GM18867 (cell line): Measurements from ENCODE around the gene TBC1D25.

Experiments used
- ATAC-seq: cut with Tn5 transposase; IDR thresholded peaks from one replicate; pipeline ENCODE4 v1.9.1; 2021; ENCODE audit warnings: mild to moderate bottlenecking, moderate library complexity; ENCODE audit not compliant: unreplicated experiment

Gene TBC1D25

GRCh38 chrX:48559636-48560035 is 20.1 kb downstream of the TBC1D25 start:
- ATAC-seq: no peak

- ATAC-seq: no peak
Observed at GRCh38 chrX:48560056-48560455, 20.5 kb downstream of the TBC1D25 start.

GRCh38 chrX:48560681-48561080 is 21.2 kb downstream of the TBC1D25 start:
- no peak for ATAC-seq

- ATAC-seq: peak; percentile 38
Observed at GRCh38 chrX:48569958-48570357, 30.4 kb downstream of the TBC1D25 start.

GRCh38 chrX:48573690-48574269 is 34.3 kb downstream of the TBC1D25 start:
- no peak for ATAC-seq

GRCh38 chrX:48574270-48575266 is 35.1 kb downstream of the TBC1D25 start, which contains the start of gene RBM3:
RBM3 (plus strand) TSS chrX:48574484; CDS start chrX:48575181, 697 bp downstream.
- ATAC-seq: peak; percentile 87

GRCh38 chrX:48575642-48576041 is 36.1 kb downstream of the TBC1D25 start:
- ATAC-seq: no peak

- ATAC-seq: no peak
Observed at GRCh38 chrX:48576108-48576507, 36.6 kb downstream of the TBC1D25 start.

- no peak for ATAC-seq
Observed at GRCh38 chrX:48578661-48579128, 39.2 kb downstream of the TBC1D25 start.

GRCh38 chrX:48579259-48579658 is 39.7 kb downstream of the TBC1D25 start:
- no peak for ATAC-seq

GRCh38 chrX:48580662-48581061 is 41.1 kb downstream of the TBC1D25 start:
- no peak for ATAC-seq

GRCh38 chrX:48584698-48585097 is 45.2 kb downstream of the TBC1D25 start:
- ATAC-seq: no peak

GRCh38 chrX:48589482-48590162 is 50.1 kb downstream of the TBC1D25 start:
- no peak for ATAC-seq

- ATAC-seq: no peak
Observed at GRCh38 chrX:48590203-48591103, 50.9 kb downstream of the TBC1D25 start.

- ATAC-seq: no peak
Observed at GRCh38 chrX:48591255-48591791, 51.8 kb downstream of the TBC1D25 start.

GRCh38 chrX:48592971-48593370 is 53.5 kb downstream of the TBC1D25 start:
- ATAC-seq: no peak

- no peak for ATAC-seq
Observed at GRCh38 chrX:48595929-48596328, 56.4 kb downstream of the TBC1D25 start.

- peak; percentile 74 for ATAC-seq
Observed at GRCh38 chrX:48597353-48598264, 58.1 kb downstream of the TBC1D25 start, which contains the start of gene WDR13. WDR13 (plus strand) TSS chrX:48597492; CDS start chrX:48597997, 505 bp downstream.

- ATAC-seq: no peak
Observed at GRCh38 chrX:48598614-48599013, 59.1 kb downstream of the TBC1D25 start.
